HG03175 (cell line): ENCODE data around the gene IGF2BP1.
"Not testable (repeated sequence)": the region's sequence is repeated elsewhere in the genome, so short reads cannot be mapped to it uniquely, and the experiment has no call there.

Experiments
- ATAC-seq: cut with Tn5 transposase; IDR thresholded peaks from one replicate; pipeline ENCODE4 v1.9.1; 2021; ENCODE audit warnings: mild to moderate bottlenecking, moderate library complexity; ENCODE audit not compliant: unreplicated experiment

The IGF2BP1 gene

GRCh38 chr17:48995304-48995973, 1.7 kb upstream of the IGF2BP1 start:
- no peak for ATAC-seq

- no peak for ATAC-seq
Measured at GRCh38 chr17:48995974-48996721, 1.0 kb upstream of the IGF2BP1 start.

- no peak for ATAC-seq
Measured at GRCh38 chr17:48996722-48997102, 473 bp upstream of the IGF2BP1 start.

- no peak for ATAC-seq
Measured at GRCh38 chr17:48997827-48998586, 822 bp downstream of the IGF2BP1 start.

GRCh38 chr17:48998587-48999440, 1.6 kb downstream of the IGF2BP1 start:
- no peak for ATAC-seq

- ATAC-seq: no peak
Measured at GRCh38 chr17:49000943-49001342, 3.8 kb downstream of the IGF2BP1 start.

- ATAC-seq: no peak
Measured at GRCh38 chr17:49001671-49002070, 4.5 kb downstream of the IGF2BP1 start.

- ATAC-seq: no peak
Measured at GRCh38 chr17:49002331-49002730, 5.1 kb downstream of the IGF2BP1 start.

- no peak for ATAC-seq
Measured at GRCh38 chr17:49002766-49003165, 5.6 kb downstream of the IGF2BP1 start.

- ATAC-seq: no peak
Measured at GRCh38 chr17:49003557-49004511, 6.6 kb downstream of the IGF2BP1 start.

GRCh38 chr17:49005140-49005539, 8.0 kb downstream of the IGF2BP1 start:
- ATAC-seq: no peak

GRCh38 chr17:49008908-49009307, 11.7 kb downstream of the IGF2BP1 start:
- not testable (repeated sequence) for ATAC-seq

GRCh38 chr17:49012769-49013255, 15.6 kb downstream of the IGF2BP1 start:
- no peak for ATAC-seq

GRCh38 chr17:49013311-49014213, 16.4 kb downstream of the IGF2BP1 start:
- ATAC-seq: no peak

- no peak for ATAC-seq
Measured at GRCh38 chr17:49015179-49015923, 18.2 kb downstream of the IGF2BP1 start.

GRCh38 chr17:49015924-49016774, 19.0 kb downstream of the IGF2BP1 start:
- no peak for ATAC-seq
